HG02970 (cell line): ENCODE data around the gene CASQ1.

Experiments used
- ATAC-seq: cut with Tn5 transposase; IDR thresholded peaks from one replicate; pipeline ENCODE4 v1.9.1; 2021; ENCODE audit warnings: mild to moderate bottlenecking, moderate library complexity, moderate number of reproducible peaks; ENCODE audit not compliant: unreplicated experiment, low FRiP score

Gene CASQ1

DNA sequence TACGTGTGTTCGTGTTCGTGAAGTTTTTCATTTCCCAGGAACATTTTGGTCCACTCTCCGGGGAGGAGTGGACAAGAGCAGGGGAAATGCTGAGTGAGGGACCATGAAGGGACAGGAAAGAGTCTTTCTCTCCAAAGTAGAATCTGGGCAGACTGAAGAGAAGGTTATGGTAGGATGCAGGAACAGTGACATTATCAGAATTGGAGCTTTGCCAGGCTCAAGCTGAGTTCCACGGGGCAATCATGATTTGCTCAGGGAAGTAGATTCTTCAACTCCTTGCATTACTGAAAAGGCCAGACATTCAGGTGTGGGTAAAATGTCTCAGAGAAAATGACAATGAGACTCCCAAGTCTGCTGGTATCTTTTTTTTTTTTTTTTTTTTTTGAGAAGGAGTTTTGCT, 22.4 kb upstream of the CASQ1 start:
- ATAC-seq: no peak

GRCh38 chr1:160168609-160169369, 21.6 kb upstream of the CASQ1 start:
- no peak for ATAC-seq

- ATAC-seq: no peak
These were observed 20.6 kb upstream of the CASQ1 start for GRCh38 chr1:160169553-160170399.

- ATAC-seq: no peak
These were observed 19.0 kb upstream of the CASQ1 start for GRCh38 chr1:160171354-160171753.

DNA sequence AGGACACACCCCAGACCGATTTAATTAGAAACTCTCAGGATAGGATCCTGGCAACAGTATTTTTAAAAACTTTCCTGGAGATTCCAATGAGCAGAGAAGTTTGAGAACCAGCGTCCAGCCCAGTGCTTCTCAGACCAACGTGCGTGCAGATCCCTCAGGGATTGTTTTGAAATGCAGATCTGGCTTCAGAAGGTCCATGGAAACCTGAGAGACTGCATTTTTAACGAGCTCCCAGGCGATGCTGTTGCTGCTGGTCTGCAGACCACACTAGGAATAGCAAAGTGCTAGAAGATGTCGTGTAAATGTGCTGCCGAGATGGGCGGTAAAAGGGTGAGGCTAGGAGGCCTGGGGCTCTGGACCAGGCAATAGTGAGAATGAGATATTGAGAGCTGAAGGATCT, 18.4 kb upstream of the CASQ1 start:
- ATAC-seq: no peak

GRCh38 chr1:160177231-160177630, 13.1 kb upstream of the CASQ1 start:
- no peak for ATAC-seq

- ATAC-seq: no peak
These were observed 12.7 kb upstream of the CASQ1 start for GRCh38 chr1:160177667-160178066.

GRCh38 chr1:160178731-160179130, 11.6 kb upstream of the CASQ1 start:
- no peak for ATAC-seq

- no peak for ATAC-seq
These were observed 11.0 kb upstream of the CASQ1 start for GRCh38 chr1:160179336-160179735.

GRCh38 chr1:160186246-160186645, 4.1 kb upstream of the CASQ1 start:
- ATAC-seq: no peak

DNA sequence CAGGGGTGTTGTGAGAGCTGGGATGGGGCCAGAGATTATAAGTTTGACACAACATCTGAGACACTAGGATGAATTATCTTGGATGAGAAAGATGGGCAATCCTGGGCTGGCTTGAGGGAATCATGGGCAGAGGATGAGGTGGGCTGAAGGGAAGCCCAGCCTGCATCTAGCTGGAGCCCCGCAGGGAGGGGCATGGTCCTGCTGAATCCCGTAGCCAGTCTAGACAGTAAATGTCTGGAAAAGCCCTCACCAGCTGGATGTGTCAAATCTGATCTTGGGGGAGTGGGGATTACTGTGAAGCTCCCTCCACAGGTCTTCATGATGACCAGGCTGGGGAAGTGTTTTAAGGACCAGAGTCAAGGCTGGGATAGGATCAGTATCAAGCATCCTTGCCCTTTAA, 3.6 kb upstream of the CASQ1 start:
- no peak for ATAC-seq

- ATAC-seq: no peak
These were observed 3.0 kb upstream of the CASQ1 start for GRCh38 chr1:160187407-160187806.

DNA sequence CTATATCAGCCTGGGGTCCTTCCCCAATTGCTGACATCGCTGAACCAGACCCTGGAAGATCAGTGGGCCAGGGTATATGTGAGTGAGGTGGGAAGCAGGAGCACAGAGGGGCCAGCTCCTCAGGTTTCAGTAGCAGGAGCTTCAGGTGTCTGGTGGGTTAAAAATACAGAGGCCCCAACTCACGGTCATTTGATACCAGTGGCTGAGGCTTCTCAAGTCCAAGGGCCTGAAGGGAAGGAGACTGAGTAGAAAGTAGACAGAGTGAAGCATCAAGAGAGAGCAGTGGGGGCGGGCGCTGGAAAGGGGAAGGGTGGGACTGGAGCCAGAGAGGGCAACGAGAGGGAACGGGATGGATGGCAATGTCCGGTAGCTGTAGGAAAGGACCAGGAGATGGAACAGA, 2.0 kb upstream of the CASQ1 start:
- ATAC-seq: no peak

GRCh38 chr1:160191756-160192155, 1.4 kb downstream of the CASQ1 start:
- ATAC-seq: no peak

- ATAC-seq: no peak
These were observed 1.9 kb downstream of the CASQ1 start for GRCh38 chr1:160192234-160192633.

DNA sequence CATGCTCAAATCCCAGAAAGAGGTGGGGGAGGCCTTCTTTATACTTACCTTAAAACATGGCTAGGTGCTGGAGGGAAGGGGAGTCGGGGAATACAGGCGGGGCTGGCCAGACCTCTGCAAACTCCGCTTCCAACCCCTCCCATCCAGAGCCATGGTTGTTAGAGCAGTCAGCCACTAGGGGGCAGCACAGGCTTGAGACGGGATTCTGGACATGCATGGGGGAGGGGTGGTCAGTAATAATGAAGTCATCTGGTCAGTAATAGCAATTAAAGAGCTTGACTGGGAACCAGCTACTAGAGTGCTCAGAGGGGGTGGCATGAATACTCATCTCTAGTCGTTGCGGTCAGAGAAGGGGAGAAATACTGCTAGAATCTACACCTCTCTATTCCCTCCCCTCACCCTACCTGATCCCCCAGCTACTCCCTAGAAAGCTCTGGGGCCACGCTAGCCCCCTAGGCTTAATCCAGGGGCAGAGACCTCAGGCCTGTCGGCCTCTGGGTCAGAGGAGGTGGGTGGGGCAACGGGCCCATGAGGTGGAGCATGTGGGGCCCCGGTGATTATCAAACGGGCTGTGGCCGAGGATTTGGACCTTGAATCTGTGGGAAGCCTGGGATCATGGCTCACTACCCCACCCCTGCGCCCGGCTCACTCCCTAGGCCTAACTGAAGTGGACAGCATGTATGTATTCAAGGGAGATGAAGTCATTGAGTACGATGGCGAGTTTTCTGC, 2.9 kb downstream of the CASQ1 start:
- ATAC-seq: no peak

DNA sequence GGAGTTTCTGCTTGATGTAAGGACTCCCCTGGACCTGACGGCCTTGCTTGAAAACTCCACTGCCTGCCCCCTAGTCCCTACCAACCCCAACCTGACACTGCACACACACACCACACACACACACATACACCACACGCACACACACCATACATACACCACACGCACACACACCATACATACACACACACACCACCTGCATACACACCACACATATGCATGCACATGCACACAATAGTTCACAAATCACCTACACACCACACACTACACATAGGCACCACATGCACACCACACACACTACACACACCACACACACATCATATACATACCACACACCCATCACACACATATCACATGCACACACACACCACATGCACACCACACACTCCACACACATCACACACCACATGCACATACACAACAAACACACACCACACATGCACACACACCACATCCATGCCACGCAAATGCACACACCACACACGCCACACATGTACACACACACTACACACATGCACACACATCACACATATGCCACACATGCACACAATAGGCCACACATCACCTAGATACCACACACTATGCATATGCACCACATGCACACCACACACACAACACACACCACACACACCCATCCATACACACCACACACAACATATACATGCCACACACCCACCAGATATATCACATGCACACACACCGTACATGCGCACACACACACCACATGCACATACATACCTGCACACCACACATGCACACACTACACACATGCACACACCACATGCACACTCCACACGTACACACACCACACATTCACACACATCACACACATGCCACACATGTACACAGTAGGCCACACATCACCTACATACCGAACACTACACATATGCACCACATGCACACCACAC, 3.7 kb downstream of the CASQ1 start:
- ATAC-seq: no peak

GRCh38 chr1:160194737-160195059, 4.3 kb downstream of the CASQ1 start:
- ATAC-seq: no peak

GRCh38 chr1:160196143-160196542, 5.8 kb downstream of the CASQ1 start:
- no peak for ATAC-seq

GRCh38 chr1:160197231-160197630, 6.9 kb downstream of the CASQ1 start:
- ATAC-seq: no peak
